GM18951 (cell line): ENCODE measurements around the gene TGFBI.

Experiments used
- POLR2A ChIP-seq: IDR thresholded peaks from 4 replicates; pipeline ENCODE4 v1.6.1; 2011; ENCODE audit warnings: mild to moderate bottlenecking; ENCODE audit not compliant: insufficient read length, insufficient read depth; ENCODE audit errors: extremely low read depth
- in situ Hi-C: fragments of 300-500 bp; cut with MboI; formaldehyde crosslinking; loops from one replicate; pipeline ENCODE4 v1.12.0; 2022; ENCODE audit warnings: low sequenced_read_pairs, mixed read lengths, inconsistent platforms; ENCODE audit not compliant: unreplicated experiment

Gene TGFBI

DNA sequence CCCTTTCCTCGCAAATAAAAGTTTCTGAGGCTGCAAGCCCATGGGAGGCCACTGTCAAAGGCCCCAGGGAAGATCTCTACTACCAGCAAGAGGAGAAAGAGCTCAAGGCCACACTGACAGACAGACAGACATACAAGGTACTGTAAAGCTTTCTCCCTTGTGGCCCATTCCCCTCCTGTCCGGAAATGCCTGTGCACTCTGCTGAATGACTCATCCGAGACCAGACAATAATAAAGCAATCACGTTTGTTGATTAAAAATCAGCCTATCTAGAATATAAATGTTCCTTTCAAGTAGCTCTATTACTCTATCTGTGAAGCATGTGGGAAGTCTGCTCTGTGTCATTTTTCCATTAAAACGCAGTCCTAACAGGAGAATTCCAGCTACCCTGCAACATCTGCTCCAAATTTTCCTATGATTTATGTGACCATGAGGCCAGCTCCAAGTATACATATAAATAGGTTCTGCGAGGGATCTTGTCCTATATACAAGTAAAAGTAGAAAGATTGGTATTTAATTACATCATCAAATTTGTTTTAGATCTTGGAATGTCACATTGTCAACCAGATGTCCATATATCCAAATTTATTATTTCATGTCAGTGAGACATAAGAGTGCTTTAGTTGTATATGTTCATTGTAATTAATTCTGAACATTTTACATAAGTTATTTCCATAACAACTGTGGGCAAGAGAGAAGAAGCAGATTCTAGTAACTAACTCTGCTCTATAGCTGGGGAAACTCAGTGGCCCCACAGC lies 34.7 kb upstream of the TGFBI start:
- no peak for TF ChIP-seq POLR2A
- in situ Hi-C loops, result no loop called here

GRCh38 chr5:135995976-135996375 lies 32.8 kb upstream of the TGFBI start:
- in situ Hi-C loops, result no loop called here
- TF ChIP-seq POLR2A, result no peak

GRCh38 chr5:135996611-135997010 lies 32.2 kb upstream of the TGFBI start:
- in situ Hi-C loops, result no loop called here
- no peak for TF ChIP-seq POLR2A

- no peak for TF ChIP-seq POLR2A
- in situ Hi-C loops, result no loop called here
Observed at GRCh38 chr5:135997673-135998335, 31.0 kb upstream of the TGFBI start.

DNA sequence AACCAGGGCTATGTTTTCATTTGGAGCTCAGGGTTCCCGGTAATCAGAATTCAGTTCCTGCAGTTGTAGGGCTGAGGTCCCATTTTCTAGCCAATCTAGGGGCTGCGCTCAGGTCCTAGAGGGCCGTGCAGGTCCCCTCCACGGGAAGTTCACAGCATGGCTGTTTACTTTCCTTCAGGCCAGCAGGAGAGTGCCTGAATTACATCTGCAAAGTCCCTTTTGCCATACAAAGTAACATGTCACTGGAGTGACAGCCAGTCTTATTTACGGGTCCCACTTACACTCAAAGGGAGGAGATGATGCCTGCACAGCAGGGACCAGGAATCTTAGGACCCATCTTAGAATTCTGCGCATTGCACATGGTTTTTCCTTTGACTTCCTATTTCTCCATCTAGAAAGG lies 29.9 kb upstream of the TGFBI start:
- in situ Hi-C loops, result no loop called here

DNA sequence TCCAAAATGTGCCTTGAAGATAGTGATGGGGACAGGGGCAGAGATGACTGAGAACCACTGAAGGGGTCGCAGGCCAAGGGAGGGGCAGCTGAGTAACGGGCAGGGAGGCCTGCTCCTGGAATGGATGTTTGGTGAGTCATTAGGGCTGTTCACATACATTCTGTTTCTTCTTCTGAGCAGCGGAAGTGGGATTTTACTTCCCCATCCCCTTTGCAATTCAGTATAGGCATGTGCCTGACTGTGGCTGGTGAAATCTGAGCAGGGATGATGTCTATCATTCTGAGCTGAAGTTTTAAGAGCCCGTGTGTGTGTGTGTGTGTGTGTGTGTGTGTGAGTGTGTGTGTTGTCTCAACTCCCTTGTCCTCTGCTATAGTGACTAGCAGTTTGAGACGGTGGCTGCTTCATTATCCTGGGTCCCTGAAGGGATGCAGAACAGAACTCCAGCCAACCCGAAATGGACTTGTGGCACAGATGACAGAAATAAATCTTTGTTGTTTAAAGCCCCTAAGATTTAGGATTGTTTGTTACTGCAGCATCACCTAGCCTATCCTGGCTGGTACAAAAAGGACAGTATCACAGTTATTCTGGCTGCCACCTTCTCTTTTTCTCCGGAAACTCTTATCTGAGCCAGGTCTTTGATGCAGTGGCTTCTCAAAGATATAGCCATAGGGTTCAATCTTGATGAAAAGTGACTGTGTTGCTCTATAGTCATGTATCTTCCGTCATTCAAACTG lies 29.2 kb upstream of the TGFBI start:
- TF ChIP-seq POLR2A, result no peak
- in situ Hi-C loops, result no loop called here

More for the DNA sequence above, 29.9 kb upstream of the TGFBI start:
- TF ChIP-seq POLR2A, result no peak

DNA sequence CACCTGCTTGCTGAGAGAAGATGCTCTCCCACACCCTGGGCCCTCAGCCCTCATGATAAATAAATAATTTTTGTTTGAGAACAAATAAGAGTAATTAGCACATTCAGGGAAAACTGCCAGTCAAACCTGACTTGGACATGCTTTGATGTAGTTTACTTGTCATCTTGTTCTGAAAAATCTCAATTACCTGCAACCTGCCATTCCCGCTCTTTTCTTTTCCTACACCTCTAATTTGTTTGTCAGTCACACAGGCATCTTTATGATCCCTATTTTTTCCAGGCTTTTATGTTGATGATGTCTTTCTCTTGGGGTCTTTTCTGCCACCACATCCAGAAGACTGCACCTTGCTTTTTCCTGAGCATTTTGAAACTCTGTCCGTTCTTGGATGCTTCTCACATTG lies 28.6 kb upstream of the TGFBI start:
- in situ Hi-C loops, result no loop called here
- no peak for TF ChIP-seq POLR2A

DNA sequence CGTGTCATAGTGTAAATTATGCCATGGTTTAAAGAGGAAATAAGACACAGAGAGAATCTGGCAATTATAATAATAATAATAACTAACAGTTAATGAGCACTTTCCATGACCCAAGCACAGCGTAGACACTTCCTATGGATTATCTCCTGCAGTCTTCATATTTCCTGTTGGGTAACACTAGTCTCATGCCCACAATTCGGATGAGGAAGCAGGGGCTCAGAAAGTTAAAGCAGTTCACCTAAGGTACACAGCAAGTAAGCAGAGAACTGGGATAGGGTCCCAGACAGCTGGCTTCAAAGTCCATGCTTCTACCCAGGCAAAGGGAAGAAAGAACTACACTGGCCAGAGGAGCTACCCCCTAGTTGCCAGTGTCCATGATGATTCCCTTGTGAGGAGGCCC lies 27.9 kb upstream of the TGFBI start:
- in situ Hi-C loops, result no loop called here
- TF ChIP-seq POLR2A, result no peak

DNA sequence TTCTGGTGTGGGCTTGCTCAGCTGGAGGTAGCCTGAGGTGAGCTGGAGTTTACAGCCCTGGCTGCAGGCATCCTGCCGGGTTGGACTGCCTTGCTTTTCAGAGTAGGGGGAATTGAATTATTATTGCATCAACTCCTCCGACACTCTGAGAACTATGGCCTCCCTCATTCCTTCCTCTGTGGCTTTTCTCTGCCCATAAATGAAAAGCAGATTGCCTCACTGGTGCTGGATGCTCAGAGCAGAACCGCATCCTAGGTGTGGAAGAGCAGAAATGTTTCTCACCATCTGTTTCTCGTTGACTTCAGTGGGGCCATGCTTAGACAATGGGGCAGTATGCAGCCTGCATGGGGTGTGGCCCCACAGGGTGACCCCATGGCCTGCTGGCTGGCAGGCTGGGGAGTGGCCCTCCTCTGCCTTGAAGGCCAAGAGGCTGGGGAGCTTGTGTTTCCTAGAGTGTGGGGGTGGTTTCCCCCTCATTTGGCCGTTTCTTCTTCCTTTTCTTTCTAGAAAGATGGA lies 27.3 kb upstream of the TGFBI start:
- TF ChIP-seq POLR2A, result no peak

DNA sequence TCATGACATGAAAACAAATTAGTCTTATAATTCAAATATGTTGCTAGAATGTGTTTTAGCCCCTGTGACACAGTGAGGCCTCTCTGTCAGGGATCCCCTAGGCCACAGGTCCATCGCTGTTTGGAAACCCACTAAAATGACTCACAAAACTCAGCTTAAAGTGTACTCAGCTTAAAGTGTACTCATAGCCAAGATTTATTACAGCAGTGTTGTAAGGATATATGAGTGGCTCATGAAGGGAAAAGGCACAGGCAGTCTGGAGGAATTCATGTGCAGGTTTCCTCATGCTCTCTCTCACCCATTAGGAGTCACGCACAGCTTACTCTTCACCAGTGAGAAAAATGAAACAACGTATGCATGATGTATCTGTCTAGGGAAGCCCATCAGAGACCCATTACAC lies 24.4 kb upstream of the TGFBI start:
- TF ChIP-seq POLR2A, result no peak
- in situ Hi-C loops, result no loop called here

More for the DNA sequence above, 27.3 kb upstream of the TGFBI start:
- in situ Hi-C loops, result no loop called here

GRCh38 chr5:136005476-136005875 lies 23.3 kb upstream of the TGFBI start:
- TF ChIP-seq POLR2A, result no peak
- in situ Hi-C loops, result no loop called here

- in situ Hi-C loops, result no loop called here
- no peak for TF ChIP-seq POLR2A
Observed at GRCh38 chr5:136006164-136006563, 22.6 kb upstream of the TGFBI start.

DNA sequence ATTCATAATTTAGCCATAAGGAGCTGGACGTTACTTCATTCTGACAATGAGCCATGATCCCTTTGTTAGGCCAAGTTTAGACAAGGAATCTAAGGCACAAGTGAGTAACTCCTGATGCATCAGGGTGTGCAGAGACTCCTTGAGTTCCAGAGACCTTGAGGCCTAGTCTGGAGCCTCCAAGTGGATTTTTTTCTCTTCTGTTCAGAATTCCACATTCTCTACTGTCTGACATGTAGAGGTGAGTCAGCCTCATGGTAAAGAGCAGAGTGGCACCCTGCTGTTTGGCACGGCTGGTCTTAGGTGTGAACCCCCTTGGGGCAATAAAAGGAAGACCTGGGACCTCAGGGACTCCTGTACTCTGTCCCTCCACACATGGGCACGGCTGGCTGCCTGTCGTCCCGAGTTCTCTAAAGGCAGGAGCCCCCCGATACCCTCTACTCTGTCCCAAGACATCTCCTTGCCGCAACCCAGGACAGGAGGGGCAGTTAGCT lies 22.0 kb upstream of the TGFBI start:
- in situ Hi-C loops, result no loop called here
- TF ChIP-seq POLR2A, result no peak
